NCI-H128 (cell line): ENCODE data around the gene RFXANK.
"Not testable (repeated sequence)": the region's sequence is repeated elsewhere in the genome, so short reads cannot be mapped to it uniquely, and the experiment has no call there.

ENCODE experiments used
- DNase-seq: peaks from one replicate; lab custom pipeline; 2025; ENCODE audit not compliant: unreplicated experiment; lab: John Stamatoyannopoulos, UW

The RFXANK gene

DNA sequence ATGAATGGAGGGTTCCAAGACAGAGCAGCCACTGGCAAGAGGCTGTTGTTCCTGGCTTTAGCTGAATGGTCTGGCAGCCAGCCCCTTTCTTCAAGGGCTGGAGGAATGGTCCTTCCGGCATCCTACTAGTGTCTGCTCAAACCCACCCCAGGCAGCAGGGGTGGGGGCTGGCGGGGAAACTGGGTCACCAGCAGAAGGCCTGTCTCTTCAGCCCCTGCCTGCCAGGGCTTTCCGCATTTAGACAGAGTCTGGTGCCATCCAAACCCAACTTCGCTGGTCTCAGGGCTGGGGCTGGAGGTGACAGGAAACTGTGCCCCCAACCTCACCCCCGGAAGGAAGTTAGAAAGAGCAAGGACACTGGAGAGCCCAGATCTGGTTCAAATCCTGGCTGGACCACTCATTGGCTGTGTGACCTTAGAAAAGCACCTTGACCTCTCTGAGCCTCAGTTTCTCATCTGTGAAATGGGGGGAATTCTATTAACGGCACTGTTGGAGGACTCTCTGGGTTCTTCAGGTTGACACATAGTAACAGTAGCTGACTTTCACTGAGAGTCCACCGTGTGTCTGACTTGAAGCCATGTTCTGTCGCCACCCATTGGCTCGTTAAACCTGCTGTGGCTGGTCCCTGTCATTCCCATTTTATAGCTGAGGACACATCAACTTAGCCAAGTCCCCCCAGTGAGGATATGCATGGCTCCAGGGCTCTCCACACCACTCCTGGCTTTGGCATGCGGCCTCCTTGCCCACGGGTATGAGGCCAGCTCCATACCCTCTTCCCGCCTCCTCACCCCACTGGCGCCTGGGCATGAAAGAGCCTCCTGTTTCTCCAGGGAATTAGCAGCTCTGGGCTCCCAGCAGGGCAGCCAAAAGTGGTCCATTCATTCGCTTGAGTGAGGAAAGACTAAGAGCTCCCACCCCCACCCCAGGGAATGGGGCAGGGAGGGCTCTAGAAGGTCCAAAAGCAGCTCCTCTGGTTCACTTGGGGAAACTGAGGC lies 13.7 kb downstream of the RFXANK start:
- DNase-seq = no peak

GRCh38 chr19:19206938-19207337 lies 14.9 kb downstream of the RFXANK start:
- no peak for DNase-seq

DNA sequence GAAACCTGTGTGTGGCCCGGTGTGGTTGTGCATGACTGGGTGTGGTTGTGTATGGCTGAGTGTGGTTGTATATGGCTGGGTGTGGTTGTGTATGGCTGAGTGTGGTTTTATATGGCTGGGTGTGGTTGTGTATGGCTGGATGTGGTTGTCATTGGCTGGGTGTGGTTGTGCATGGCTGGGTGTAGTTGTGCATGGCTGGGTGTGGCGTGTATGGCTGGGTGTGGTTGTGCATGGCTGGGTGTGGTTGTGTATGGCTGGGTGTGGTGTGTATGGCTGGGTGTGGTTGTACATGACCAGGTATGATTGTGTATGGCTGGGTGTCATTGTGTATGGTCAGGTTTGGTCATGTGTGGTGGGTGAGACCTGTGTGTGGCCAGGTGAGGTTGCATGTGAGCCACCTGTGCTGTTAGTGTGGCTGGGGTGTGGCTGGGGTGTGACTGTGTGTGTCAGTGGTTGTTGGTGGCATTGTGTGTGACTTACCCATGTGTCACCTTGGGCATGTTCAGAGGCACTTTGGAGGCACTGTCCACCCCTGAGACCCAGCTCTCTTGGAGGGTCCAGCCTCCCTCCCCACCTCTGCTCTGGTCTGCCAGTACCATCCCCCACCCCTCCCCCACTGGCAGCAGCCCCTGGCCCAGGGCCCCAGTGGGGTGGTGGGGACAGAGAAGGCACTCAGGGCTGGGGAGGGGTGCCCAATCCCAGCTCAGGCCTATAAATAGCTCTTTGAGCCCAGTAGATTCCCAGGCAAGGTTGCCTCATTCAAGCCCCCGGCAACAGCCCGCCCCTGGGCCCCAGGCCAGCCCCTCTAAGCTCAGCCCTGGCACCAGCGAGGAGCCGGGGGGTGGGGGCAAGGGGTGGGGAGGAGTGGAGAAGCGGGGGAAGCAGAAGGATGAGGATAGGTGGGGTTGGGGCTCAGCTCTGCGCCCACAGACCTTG lies 15.8 kb downstream of the RFXANK start:
- DNase-seq = no peak

DNA sequence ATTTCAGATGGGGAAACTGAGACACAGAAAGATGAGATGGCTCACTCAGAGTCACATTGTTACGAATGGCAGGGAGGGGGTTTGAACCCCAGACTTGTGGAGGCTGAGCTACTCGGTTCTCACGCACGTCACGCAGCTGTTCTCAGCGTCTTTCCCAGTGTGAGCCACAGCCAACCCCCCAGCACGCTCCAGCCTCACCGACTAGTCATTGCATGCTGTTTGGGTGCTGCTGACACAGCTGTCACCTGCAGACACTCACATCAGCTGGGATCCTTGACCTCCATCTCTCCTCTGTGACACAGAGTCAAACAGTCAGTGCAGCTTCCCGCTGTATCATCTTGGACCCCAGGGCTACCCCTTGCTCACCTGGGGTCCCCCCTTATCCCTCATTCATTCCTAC lies 17.3 kb downstream of the RFXANK start:
- DNase-seq = no peak

DNA sequence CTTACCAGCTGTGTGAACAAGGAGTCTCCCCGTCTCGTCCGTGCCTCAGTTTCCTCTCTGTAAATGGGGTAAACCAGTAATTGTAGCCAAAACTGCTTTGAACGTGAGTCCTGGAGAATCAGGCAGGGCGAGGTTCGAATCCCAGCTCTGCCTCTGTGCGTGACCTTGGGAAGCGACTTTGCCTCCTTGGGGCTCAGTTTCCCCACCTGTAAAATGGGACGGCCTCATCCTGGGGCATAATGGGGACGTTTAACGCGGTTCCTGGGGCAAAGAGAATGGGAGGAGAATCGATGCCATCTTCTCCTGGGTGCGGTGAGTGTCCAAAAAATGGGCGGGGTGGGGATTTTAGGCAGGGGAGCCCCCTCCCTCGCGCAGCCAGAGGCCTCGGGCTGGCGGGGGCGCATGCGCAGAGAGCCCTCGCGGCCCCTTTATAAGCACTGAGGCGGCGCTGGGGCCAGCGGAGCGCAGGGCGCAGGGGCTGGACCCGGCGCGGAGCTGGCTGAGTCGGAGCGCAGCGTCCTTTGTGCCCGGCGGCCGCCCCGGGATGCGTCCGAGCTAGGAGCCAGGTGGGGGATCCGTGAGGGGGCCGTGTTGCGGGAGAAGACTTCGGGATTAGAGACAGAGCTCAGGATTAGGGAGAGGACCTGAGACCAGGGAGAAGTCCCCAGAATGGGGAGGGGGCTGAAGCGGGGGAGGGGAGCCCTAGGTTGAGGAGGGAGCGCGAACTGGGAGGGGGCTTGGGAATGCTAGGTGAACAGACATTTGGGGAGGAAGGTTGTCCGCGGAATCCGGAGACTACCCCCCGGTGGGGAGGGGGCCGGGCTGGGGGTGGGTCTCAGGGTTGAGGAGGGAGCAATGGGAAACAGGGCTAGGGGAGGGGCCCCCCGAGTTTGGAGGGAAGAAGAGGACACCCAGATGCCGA lies 19.7 kb downstream of the RFXANK start, which contains the start of gene NCAN:
Gene NCAN (plus strand): TSS at position 460 of the 922 bp plus-strand sequence. CDS start 4,996 bp downstream, outside the sequence.
- DNase-seq = no peak

DNA sequence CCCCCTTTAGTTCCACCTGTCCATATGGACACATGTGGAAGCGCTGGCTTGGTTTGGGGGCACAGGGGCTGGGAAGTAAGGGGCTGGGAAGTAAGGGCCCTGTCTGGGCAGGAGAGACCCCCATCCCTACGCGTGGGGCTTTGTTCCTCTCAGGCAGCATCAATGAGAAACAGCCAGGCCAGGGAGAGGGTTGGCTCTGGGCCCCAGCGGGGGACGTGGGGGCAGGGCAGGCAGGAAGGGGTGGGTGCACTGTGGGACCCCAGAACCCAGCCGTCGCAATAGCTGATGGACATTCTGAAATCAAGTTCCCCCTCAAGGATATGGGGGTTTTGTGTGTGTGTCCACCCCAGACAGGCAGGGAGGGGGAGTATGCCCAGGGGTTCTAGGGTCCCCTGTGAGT lies 20.9 kb downstream of the RFXANK start:
- DNase-seq = no peak

- DNase-seq = no peak
Observed at GRCh38 chr19:19213426-19214158, 21.5 kb downstream of the RFXANK start.

- DNase-seq = no peak
Observed at GRCh38 chr19:19214159-19214490, 22.1 kb downstream of the RFXANK start.

GRCh38 chr19:19214892-19215291 lies 22.8 kb downstream of the RFXANK start:
- no peak for DNase-seq

DNA sequence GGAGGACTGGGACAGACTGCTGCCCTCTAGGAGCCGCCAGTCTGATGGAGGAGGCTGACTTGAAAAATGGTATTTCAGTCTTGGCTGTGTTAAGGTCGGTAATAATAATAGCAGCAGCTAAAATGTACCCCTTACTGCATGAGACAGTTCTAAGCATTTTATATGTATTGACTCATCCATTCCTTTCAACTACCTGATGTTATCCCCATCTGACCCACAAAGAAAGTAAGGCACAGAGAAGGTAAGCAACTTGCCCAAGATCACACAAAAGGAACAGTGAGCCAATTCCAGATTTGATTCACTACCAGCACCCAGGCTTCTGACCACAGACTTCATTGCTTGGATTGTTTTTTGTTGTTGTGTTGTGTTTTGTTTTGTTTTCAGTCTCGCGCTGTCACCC lies 23.7 kb downstream of the RFXANK start:
- DNase-seq = no peak

- DNase-seq = no peak
Observed at GRCh38 chr19:19217099-19217498, 25.0 kb downstream of the RFXANK start.

- DNase-seq = no peak
Observed at GRCh38 chr19:19218911-19219310, 26.9 kb downstream of the RFXANK start.

- DNase-seq = not testable (repeated sequence)
Observed at GRCh38 chr19:19221000-19221399, 28.9 kb downstream of the RFXANK start.

DNA sequence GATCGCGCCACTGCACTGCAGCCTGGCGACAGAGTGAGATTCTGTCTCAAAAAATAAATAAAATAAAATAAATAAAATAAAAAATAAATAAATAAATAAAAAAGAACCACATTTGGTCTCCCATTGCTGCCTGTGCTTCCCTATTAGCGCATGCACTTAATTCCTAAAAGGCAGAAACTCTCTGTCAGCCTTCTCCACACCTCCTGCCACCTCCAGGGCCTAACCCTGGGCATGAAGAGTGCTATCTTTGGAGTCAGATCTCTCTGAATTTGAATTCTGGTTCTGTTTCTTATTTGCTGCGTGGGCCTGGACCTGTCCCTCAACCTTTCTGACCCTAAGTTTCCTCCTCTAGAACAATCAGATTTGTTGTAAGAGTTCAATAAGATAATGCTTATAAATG lies 31.0 kb downstream of the RFXANK start:
- no peak for DNase-seq

GRCh38 chr19:19223636-19224035 lies 31.6 kb downstream of the RFXANK start:
- no peak for DNase-seq

DNA sequence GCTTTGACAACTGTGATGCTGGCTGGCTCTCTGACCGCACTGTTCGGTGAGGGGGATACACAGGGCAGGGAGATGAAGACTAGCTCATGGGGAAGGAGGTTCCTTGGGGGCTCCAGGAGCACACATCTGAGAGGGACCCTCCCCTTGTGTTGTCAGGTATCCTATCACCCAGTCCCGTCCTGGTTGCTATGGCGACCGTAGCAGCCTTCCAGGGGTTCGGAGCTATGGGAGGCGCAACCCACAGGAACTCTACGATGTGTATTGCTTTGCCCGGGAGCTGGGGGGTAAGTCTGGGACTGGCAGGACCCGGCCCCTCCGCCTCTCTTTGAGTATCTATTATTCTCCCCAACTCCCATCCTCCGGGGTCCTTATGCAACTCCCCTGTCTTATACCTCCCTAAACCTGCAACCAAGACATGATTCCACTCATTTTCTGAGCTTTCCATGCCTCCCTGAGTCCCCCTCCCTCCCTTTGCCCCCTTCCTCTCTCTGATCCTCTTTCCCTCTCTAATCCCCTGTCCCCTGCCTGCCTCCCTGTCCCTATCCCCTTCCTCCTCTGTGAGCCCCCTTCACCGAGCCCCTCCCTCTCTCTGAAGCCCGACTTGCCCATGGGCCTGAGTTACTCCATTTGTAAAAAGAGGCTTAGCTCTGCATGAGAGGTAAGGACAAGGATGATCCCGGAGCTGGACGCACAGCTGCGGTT lies 32.2 kb downstream of the RFXANK start:
- DNase-seq = no peak

- peak; percentile 17 for DNase-seq
Observed at GRCh38 chr19:19224852-19225494, 32.9 kb downstream of the RFXANK start.

DNA sequence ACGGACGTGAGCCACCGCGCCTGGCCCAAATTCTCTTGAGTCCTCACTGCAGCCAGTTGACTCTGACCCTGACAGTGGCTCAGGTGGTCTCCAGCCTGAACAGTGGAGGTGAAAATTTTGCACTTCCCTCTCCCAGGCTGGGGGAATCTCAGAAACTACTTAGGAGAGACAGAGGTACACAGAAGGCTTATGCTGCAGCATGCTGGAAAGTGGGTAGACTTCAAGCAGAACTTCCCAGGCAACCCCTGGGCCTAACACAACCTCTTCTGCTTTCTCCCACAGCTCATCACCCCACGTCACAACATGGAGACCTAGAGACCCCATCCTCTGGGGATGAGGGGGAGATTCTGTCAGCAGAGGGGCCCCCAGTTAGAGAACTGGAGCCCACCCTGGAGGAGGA lies 34.1 kb downstream of the RFXANK start:
- no peak for DNase-seq

DNA sequence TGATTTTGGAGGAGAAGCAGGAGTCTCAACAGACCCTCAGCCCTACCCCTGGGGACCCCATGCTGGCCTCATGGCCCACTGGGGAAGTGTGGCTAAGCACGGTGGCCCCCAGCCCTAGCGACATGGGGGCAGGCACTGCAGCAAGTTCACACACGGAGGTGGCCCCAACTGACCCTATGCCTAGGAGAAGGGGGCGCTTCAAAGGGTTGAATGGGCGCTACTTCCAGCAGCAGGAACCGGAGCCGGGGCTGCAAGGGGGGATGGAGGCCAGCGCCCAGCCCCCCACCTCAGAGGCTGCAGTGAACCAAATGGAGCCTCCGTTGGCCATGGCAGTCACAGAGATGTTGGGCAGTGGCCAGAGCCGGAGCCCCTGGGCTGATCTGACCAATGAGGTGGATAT lies 34.6 kb downstream of the RFXANK start:
- no peak for DNase-seq
